C4-2B (cell line): ENCODE data around the gene CERS5.

Source experiments
- H3K27ac ChIP-seq: fragments of 450-650 bp; 2 replicates; pipeline ENCODE4 v1.5.1; 2017
- CTCF ChIP-seq: fragments of 450-650 bp; conservative IDR thresholded peaks from 2 replicates; pipeline ENCODE4 v1.5.1; 2017; ENCODE audit warnings: mild to moderate bottlenecking
- ZFX ChIP-seq: fragments of 450-650 bp; IDR thresholded peaks from 2 replicates; pipeline ENCODE4 v1.6.1; 2017

Gene CERS5

GRCh38 chr12:50112456-50113218 is 54.5 kb downstream of the CERS5 start:
- H3K27ac ChIP-seq = peak overlapping the region; percentile 78
- no peak for TF ChIP-seq CTCF
- no peak for TF ChIP-seq ZFX

- H3K27ac ChIP-seq = peak within 1 kb of the TSS; percentile 78
- TF ChIP-seq ZFX = peak; percentile 76; the same call in 1 of the 2 replicates
- peak; percentile 99 for TF ChIP-seq CTCF
These were observed 55.3 kb downstream of the CERS5 start, which contains the start of gene COX14 for GRCh38 chr12:50111693-50112455. Gene COX14, plus strand, starts transcription at chr12:50112236. Its CDS starts 7,808 bp downstream, at chr12:50120044.

GRCh38 chr12:50111395-50111692 is 55.8 kb downstream of the CERS5 start:
- H3K27ac ChIP-seq = no peak overlapping the region
- no peak for TF ChIP-seq ZFX
- TF ChIP-seq CTCF = no peak

GRCh38 chr12:50110762-50111351 is 56.3 kb downstream of the CERS5 start:
- TF ChIP-seq ZFX = no peak
- no peak for TF ChIP-seq CTCF
- no peak overlapping the region for H3K27ac ChIP-seq

GRCh38 chr12:50110127-50110761 is 56.9 kb downstream of the CERS5 start:
- no peak overlapping the region for H3K27ac ChIP-seq
- no peak for TF ChIP-seq CTCF
- TF ChIP-seq ZFX = no peak

GRCh38 chr12:50109319-50109718 is 57.9 kb downstream of the CERS5 start:
- H3K27ac ChIP-seq = no peak overlapping the region
- no peak for TF ChIP-seq ZFX
- TF ChIP-seq CTCF = no peak
